ENCODE data around the gene TUBA4A. TPM values are rescaled to one million over a fixed set of nuclear protein-coding genes. Genes with fewer than 3 reads are reported as not detected.

TUBA4A gene
- total RNA-seq (2022) (14.9 and 15.6 TPM in 2 replicates), Bru-seq, nascent RNA (percentile 43 among the genes with signal in this experiment), BruChase-seq, experiment 1, labeled RNA remaining after a 2-hour chase (percentile 48 among the genes with signal in this experiment), BruChase-seq, experiment 2, labeled RNA remaining after a 6-hour chase (percentile 63 among the genes with signal in this experiment)
- long read RNA-seq, transcript TUBA4A-201 (4 exons, 2,162 nt) = major isoform, 10 of 19 reads
- long read RNA-seq, partial matches to known transcripts = 4 of 19 reads
- long read RNA-seq, other reads (novel, unspliced or antisense) = 3 of 19 reads

GRCh38 chr2:219253753-219254589 lies at the start of gene TUBA4A:
Gene TUBA4A (minus strand): TSS chr2:219253918. CDS start chr2:219253858, 60 bp downstream.
- peaks cover 8% of the 10 kb centered on the region for H3K36me3 Mint-ChIP-seq (ENCODE audit: insufficient read depth, unreplicated experiment)
- H3K36me3 ChIP-seq (ENCODE audit: control insufficient read depth, insufficient read depth, low read length) = no peaks in the 10 kb centered on the region; the same call in 1 of the 2 replicates
- BruUV-seq (replicated peaks) = no TSS peak
- peaks cover 27% of the 10 kb centered on the region for H3K4me1 Mint-ChIP-seq (ENCODE audit: low read depth, unreplicated experiment)
- H3K9me3 ChIP-seq = no peaks in the 10 kb centered on the region
- no peak within 1 kb of the TSS for H3K27ac Mint-ChIP-seq (ENCODE audit: unreplicated experiment)
- H3K27me3 ChIP-seq (replicated peaks; ENCODE audit: control insufficient read depth, insufficient read depth, low read length) = no peaks in the 10 kb centered on the region
- H3K9me3 Mint-ChIP-seq (ENCODE audit: unreplicated experiment) = no peaks in the 10 kb centered on the region
- H3K4me3 ChIP-seq (ENCODE audit: low read depth, low read length) = peak within 1 kb of the TSS; percentile 48
- CTCF ChIA-PET = interaction anchor here (0.6 to 3.3 kb wide), 6 partner anchors 9 to 47 kb away, joined by 3 to 22 read pairs (median 4); partner anchors contain the start of genes DNAJB2, GLB1L, STK16 and ZFAND2B
- no peak for TF ChIP-seq CTCF (IDR thresholded peaks at IDR 0.05; ENCODE audit: insufficient read depth in 1 of 2, low read depth in 1 of 2, low read length in 1 of 2, severe bottlenecking in 1 of 2, unreplicated experiment in 1 of 2)
- peak; percentile 81 to 89 for DNase-seq
- H3K4me1 ChIP-seq = peaks cover 20% of the 10 kb centered on the region
- intact Hi-C loops (cut with micrococcal nuclease; ENCODE audit: unreplicated experiment) = loop anchor here (1.0 kb wide), 1 partner anchor 25 kb away; the partner anchor contains the start of gene DNAJB2
- H3K4me3 Mint-ChIP-seq (ENCODE audit: unreplicated experiment) = peak within 1 kb of the TSS; percentile 62
- H3K27me3 Mint-ChIP-seq (ENCODE audit: insufficient read depth, unreplicated experiment) = peaks cover 4% of the 10 kb centered on the region
- POLR2A ChIA-PET = interaction anchor here (0.5 to 1.7 kb wide), 7 partner anchors 9 to 77 kb away, joined by 3 to 5 read pairs (median 4); partner anchors contain the start of genes ATG9A, CNPPD1, DNAJB2 and GLB1L

- DNase-seq = no peak
- H3K36me3 Mint-ChIP-seq (ENCODE audit: insufficient read depth, unreplicated experiment) = no peaks in the 10 kb centered on the region
- no peaks in the 10 kb centered on the region; the same call in none of the 2 replicates for H3K27me3 ChIP-seq (replicated peaks; ENCODE audit: control insufficient read depth, insufficient read depth, low read length)
- no peak overlapping the region for H3K4me3 Mint-ChIP-seq (ENCODE audit: unreplicated experiment)
- no peak overlapping the region for H3K4me3 ChIP-seq (ENCODE audit: low read depth, low read length)
- H3K27me3 Mint-ChIP-seq (ENCODE audit: insufficient read depth, unreplicated experiment) = peaks cover 26% of the 10 kb centered on the region
- no peak overlapping the region for H3K27ac Mint-ChIP-seq (ENCODE audit: unreplicated experiment)
- no peaks in the 10 kb centered on the region for H3K9me3 ChIP-seq
- no TSS peak for BruUV-seq (replicated peaks)
- no peaks in the 10 kb centered on the region; the same call in 1 of the 2 replicates for H3K4me1 ChIP-seq
- H3K9me3 Mint-ChIP-seq (ENCODE audit: unreplicated experiment) = no peaks in the 10 kb centered on the region
- TF ChIP-seq CTCF (IDR thresholded peaks at IDR 0.05; ENCODE audit: insufficient read depth in 1 of 2, low read depth in 1 of 2, low read length in 1 of 2, severe bottlenecking in 1 of 2, unreplicated experiment in 1 of 2) = no peak
- H3K36me3 ChIP-seq (ENCODE audit: control insufficient read depth, insufficient read depth, low read length) = no peaks in the 10 kb centered on the region
- H3K4me1 Mint-ChIP-seq (ENCODE audit: low read depth, unreplicated experiment) = no peaks in the 10 kb centered on the region
- ChIA-PET CTCF (no interaction called here), POLR2A (no interaction called here)
- intact Hi-C loops (cut with micrococcal nuclease; ENCODE audit: unreplicated experiment) = no loop called here
Observed at GRCh38 chr2:219302412-219302968, 48.8 kb upstream of the TUBA4A start.

GRCh38 chr2:219300022-219300421 lies 46.3 kb upstream of the TUBA4A start:
- H3K27me3 Mint-ChIP-seq (ENCODE audit: insufficient read depth, unreplicated experiment) = peaks cover 18% of the 10 kb centered on the region
- BruUV-seq (replicated peaks) = no TSS peak
- no peak for DNase-seq

More at GRCh38 chr2:219300022-219300421, 46.3 kb upstream of the TUBA4A start:
- ChIA-PET POLR2A (no interaction called here), CTCF (interaction anchor here (1.4 kb wide), 1 partner anchor 14 kb away, joined by 3 read pairs; no protein-coding TSS in a partner anchor)
- H3K27me3 ChIP-seq (replicated peaks; ENCODE audit: control insufficient read depth, insufficient read depth, low read length) = no peaks in the 10 kb centered on the region; the same call in none of the 2 replicates
- TF ChIP-seq CTCF (IDR thresholded peaks at IDR 0.05; ENCODE audit: insufficient read depth in 1 of 2, low read depth in 1 of 2, low read length in 1 of 2, severe bottlenecking in 1 of 2, unreplicated experiment in 1 of 2) = no peak
- H3K27ac Mint-ChIP-seq (ENCODE audit: unreplicated experiment) = no peak overlapping the region
- H3K4me1 Mint-ChIP-seq (ENCODE audit: low read depth, unreplicated experiment) = no peaks in the 10 kb centered on the region
- intact Hi-C loops (cut with micrococcal nuclease; ENCODE audit: unreplicated experiment) = no loop called here
- peaks cover 5% of the 10 kb centered on the region for H3K36me3 Mint-ChIP-seq (ENCODE audit: insufficient read depth, unreplicated experiment)
- no peaks in the 10 kb centered on the region for H3K9me3 ChIP-seq
- no peaks in the 10 kb centered on the region for H3K36me3 ChIP-seq (ENCODE audit: control insufficient read depth, insufficient read depth, low read length)
- peaks cover 4% of the 10 kb centered on the region; the same call in 1 of the 2 replicates for H3K4me1 ChIP-seq
- H3K4me3 ChIP-seq (ENCODE audit: low read depth, low read length) = no peak overlapping the region
- H3K9me3 Mint-ChIP-seq (ENCODE audit: unreplicated experiment) = no peaks in the 10 kb centered on the region
- H3K4me3 Mint-ChIP-seq (ENCODE audit: unreplicated experiment) = no peak overlapping the region
